A673 (cell line): ENCODE data around the gene PARP3. TPM values are rescaled to one million over a fixed set of nuclear protein-coding genes. Genes with fewer than 3 reads are reported as not detected.

ENCODE experiments used
- BruUV-seq: library from RNA; stranded (reverse); fragments of 400-500 nt; replicated peaks from 2 replicates; lab custom pipeline; 2021; lab: Mats Ljungman, UMichigan
- CTCF ChIA-PET: fragments of 300-600 bp; sonication (Branson Sonifier 250); formaldehyde crosslinking; loops from one replicate; lab custom pipeline; 2022; ENCODE audit warnings: antibody characterized with exemption; lab: Charles Lee
- POLR2A ChIA-PET: fragments of 300-600 bp; sonication (Branson Sonifier 250); formaldehyde crosslinking; loops from one replicate; lab custom pipeline; 2022; ENCODE audit warnings: antibody characterized with exemption; ENCODE audit not compliant: low non-redundant PET; lab: Charles Lee
- DNase-seq: peaks from one replicate; pipeline ENCODE4 v3.0.0-alpha.2; 2015; ENCODE audit warnings: low spot score
- H3K27ac ChIP-seq: fragments of 200-600 bp; sonication (generic); 2 replicates; pipeline ENCODE4 v1.5.1; 2016; ENCODE audit warnings: mixed run types, low read depth, mild to moderate bottlenecking, mixed read lengths, antibody characterized with exemption, low read length; ENCODE audit not compliant: poor library complexity, severe bottlenecking
- H3K27me3 ChIP-seq: fragments of 200-600 bp; sonication (generic); replicated peaks from 2 replicates; pipeline ENCODE4 v1.6.1; 2017; ENCODE audit warnings: mixed run types, low read depth, mild to moderate bottlenecking, mixed read lengths, antibody characterized with exemption, low read length; ENCODE audit not compliant: insufficient read depth, poor library complexity
- H3K36me3 ChIP-seq: fragments of 200-600 bp; sonication (generic); 2 replicates; pipeline ENCODE4 v1.6.1; 2016; ENCODE audit warnings: mixed run types, mild to moderate bottlenecking, mixed read lengths, antibody characterized with exemption, low read length; ENCODE audit not compliant: insufficient read depth, poor library complexity, severe bottlenecking
- H3K4me1 ChIP-seq: fragments of 200-600 bp; sonication (generic); 2 replicates; pipeline ENCODE4 v1.6.1; 2017; ENCODE audit warnings: mixed run types, mild to moderate bottlenecking, mixed read lengths, antibody characterized with exemption, low read length; ENCODE audit not compliant: insufficient read depth, poor library complexity, severe bottlenecking
- H3K4me3 ChIP-seq: fragments of 200-600 bp; sonication (generic); 2 replicates; pipeline ENCODE4 v1.5.1; 2016; ENCODE audit warnings: low read depth, mixed run types, mild to moderate bottlenecking, mixed read lengths, low read length; ENCODE audit not compliant: poor library complexity, severe bottlenecking
- H3K9me3 ChIP-seq: fragments of 200-600 bp; sonication (generic); 2 replicates; pipeline ENCODE4 v1.6.1; 2016; ENCODE audit warnings: mixed run types, low read depth, mild to moderate bottlenecking, mixed read lengths, antibody characterized with exemption, low read length; ENCODE audit not compliant: poor library complexity, severe bottlenecking
- CTCF ChIP-seq: fragments of 300-800, 200-600 bp; sonication (generic); conservative IDR thresholded peaks from 2 replicates; pipeline ENCODE4 v1.5.1; 2017; ENCODE audit warnings: low read depth, mild to moderate bottlenecking, antibody characterized with exemption, low read length, moderate library complexity, mixed read lengths
- EZH2 ChIP-seq: fragments of 200-600 bp; sonication (generic); IDR thresholded peaks from 2 replicates; pipeline ENCODE4 v1.6.1; 2017; ENCODE audit warnings: borderline replicate concordance, low read depth, mild to moderate bottlenecking, mixed read lengths, antibody characterized with exemption, low read length; ENCODE audit not compliant: poor library complexity, severe bottlenecking
- intact Hi-C: fragments of 100-400 bp; cut with micrococcal nuclease; formaldehyde crosslinking; loops from one replicate; pipeline ENCODE4 v1.10.0; 2022; ENCODE audit not compliant: unreplicated experiment
- total RNA-seq: library from RNA; stranded (reverse); gene quantifications from 2 replicates; pipeline ENCODE4 v1.2.3, GENCODE V29; 2021

PARP3 gene
- total RNA-seq, 1 experiment from 2014 or later, result 3.4 TPM

- Histone ChIP-seq H3K4me1 (no peaks in the 10 kb centered on the region), H3K36me3 (no peaks in the 10 kb centered on the region), H3K27ac (no peak overlapping the region), H3K27me3 (no peaks in the 10 kb centered on the region), H3K4me3 (no peak overlapping the region), H3K9me3 (no peaks in the 10 kb centered on the region)
- no TSS peak for BruUV-seq
- no peak for DNase-seq
- ChIA-PET CTCF (no interaction called here), POLR2A (no interaction called here)
- intact Hi-C loops, result no loop called here
- TF ChIP-seq CTCF, result no peak
- TF ChIP-seq EZH2, result no peak
These were observed 6.9 kb upstream of the PARP3 start for GRCh38 chr3:51934991-51935885.

- POLR2A ChIA-PET, result no interaction called here
- DNase-seq, result no peak
These were observed 6.0 kb upstream of the PARP3 start for GRCh38 chr3:51935886-51936755.

More at GRCh38 chr3:51935886-51936755, 6.0 kb upstream of the PARP3 start:
- intact Hi-C loops, result no loop called here
- TF ChIP-seq CTCF (no peak), EZH2 (no peak)
- H3K27ac ChIP-seq, result no peak overlapping the region
- H3K36me3 ChIP-seq, result no peaks in the 10 kb centered on the region
- H3K9me3 ChIP-seq, result no peaks in the 10 kb centered on the region
- no peaks in the 10 kb centered on the region for H3K27me3 ChIP-seq
- no peak overlapping the region for H3K4me3 ChIP-seq
- no TSS peak for BruUV-seq
- CTCF ChIA-PET, result no interaction called here
- no peaks in the 10 kb centered on the region for H3K4me1 ChIP-seq
